COLO668 (cell line): ENCODE results near the gene MYO3B.
"Not testable (repeated sequence)": the region's sequence is repeated elsewhere in the genome, so short reads cannot be mapped to it uniquely, and the experiment has no call there.

ENCODE experiments used
- DNase-seq: peaks from one replicate; lab custom pipeline; 2025; ENCODE audit not compliant: unreplicated experiment; lab: John Stamatoyannopoulos, UW

Gene MYO3B

GRCh38 chr2:170462433-170463205 is 284.7 kb downstream of the MYO3B start:
- no peak for DNase-seq

- no peak for DNase-seq
Observed at GRCh38 chr2:170463206-170463537, 285.2 kb downstream of the MYO3B start.

- no peak for DNase-seq
Observed at GRCh38 chr2:170464268-170464667, 286.3 kb downstream of the MYO3B start.

GRCh38 chr2:170465241-170465640 is 287.3 kb downstream of the MYO3B start:
- no peak for DNase-seq

- no peak for DNase-seq
Observed at GRCh38 chr2:170466632-170467031, 288.7 kb downstream of the MYO3B start.

GRCh38 chr2:170467568-170468422 is 289.8 kb downstream of the MYO3B start:
- no peak for DNase-seq

- no peak for DNase-seq
Observed at GRCh38 chr2:170468557-170468956, 290.6 kb downstream of the MYO3B start.

GRCh38 chr2:170472498-170472897 is 294.6 kb downstream of the MYO3B start:
- DNase-seq = not testable (repeated sequence)

- no peak for DNase-seq
Observed at GRCh38 chr2:170475878-170476277, 297.9 kb downstream of the MYO3B start.

- DNase-seq = no peak
Observed at GRCh38 chr2:170477630-170478029, 299.7 kb downstream of the MYO3B start.

GRCh38 chr2:170481201-170481600 is 303.3 kb downstream of the MYO3B start:
- DNase-seq = no peak

GRCh38 chr2:170484552-170484951 is 306.6 kb downstream of the MYO3B start:
- DNase-seq = no peak

- DNase-seq = no peak
Observed at GRCh38 chr2:170485254-170486026, 307.5 kb downstream of the MYO3B start.

- DNase-seq = no peak
Observed at GRCh38 chr2:170486730-170487129, 308.8 kb downstream of the MYO3B start.

GRCh38 chr2:170488807-170489206 is 310.9 kb downstream of the MYO3B start:
- DNase-seq = no peak

- DNase-seq = no peak
Observed at GRCh38 chr2:170492010-170492409, 314.1 kb downstream of the MYO3B start.

GRCh38 chr2:170493426-170494097 is 315.6 kb downstream of the MYO3B start:
- no peak for DNase-seq

GRCh38 chr2:170495896-170496295 is 317.9 kb downstream of the MYO3B start:
- no peak for DNase-seq

GRCh38 chr2:170498619-170499018 is 320.7 kb downstream of the MYO3B start:
- DNase-seq = peak; percentile 10

- DNase-seq = no peak
Observed at GRCh38 chr2:170500104-170500503, 322.2 kb downstream of the MYO3B start.

- no peak for DNase-seq
Observed at GRCh38 chr2:170500770-170501169, 322.8 kb downstream of the MYO3B start.
